CD14-positive monocyte (primary cell): ENCODE results near the gene RNF133. TPM values are rescaled to one million over a fixed set of nuclear protein-coding genes. Genes with fewer than 3 reads are reported as not detected.

Source experiments
- DNase-seq, 3 donors: peaks; one replicate each; pipeline ENCODE4 v3.0.0-alpha.2; 2011 to 2022
- H2AFZ ChIP-seq: 2 replicates; pipeline ENCODE4 v1.6.0; 2012; ENCODE audit warnings: mild to moderate bottlenecking, low read depth, low read length, inconsistent platforms; ENCODE audit not compliant: insufficient read depth, poor library complexity, severe bottlenecking
- H3K27ac ChIP-seq, 2 donors: 1 replicate in 1 of 2; 2 replicates in 1 of 2; pipeline ENCODE4 v1.5.1; 2012 to 2013; ENCODE audit warnings: low read length in 2 of 2, control low read depth in 1 of 2, inconsistent platforms in 1 of 2, low read depth in 1 of 2, mild to moderate bottlenecking in 1 of 2
- H3K27me3 ChIP-seq, 2 donors: one replicate each; pipeline versions ENCODE4 v1.6.0 to v1.6.1; 2011 to 2013; ENCODE audit warnings: low read length in 2 of 2; ENCODE audit not compliant: control insufficient read depth in 2 of 2, insufficient read depth in 2 of 2
- H3K36me3 ChIP-seq, 2 donors: replicated peaks in 1 of 2; 1 replicate in 1 of 2; 2 replicates in 1 of 2; pipeline versions ENCODE4 v1.5.1 to v1.6.1; 2012 to 2013; ENCODE audit warnings: low read length in 2 of 2, control low read depth in 1 of 2, inconsistent platforms in 1 of 2, mild to moderate bottlenecking in 1 of 2; ENCODE audit not compliant: insufficient read depth in 2 of 2, control insufficient read depth in 1 of 2
- H3K4me1 ChIP-seq, 2 donors: 1 replicate in 1 of 2; 2 replicates in 1 of 2; pipeline versions ENCODE4 v1.5.1 to v1.6.1; 2012 to 2013; ENCODE audit warnings: low read length in 2 of 2, control low read depth in 1 of 2, inconsistent platforms in 1 of 2, mild to moderate bottlenecking in 1 of 2, moderate library complexity in 1 of 2; ENCODE audit not compliant: insufficient read depth in 2 of 2, control insufficient read depth in 1 of 2
- H3K4me2 ChIP-seq: replicated peaks from 2 replicates; pipeline ENCODE3; 2012; ENCODE audit warnings: low read length, moderate library complexity, mild to moderate bottlenecking; ENCODE audit not compliant: poor library complexity, severe bottlenecking; ENCODE audit errors: extremely low read depth
- H3K4me3 ChIP-seq, 3 experiments: fragments of 200-600 bp in 1 of 3; sonication (generic) in 1 of 3; replicated peaks in 1 of 3; 1 replicate in 2 of 3; 2 replicates in 1 of 3; pipeline ENCODE4 v1.5.1; 2011 to 2013; ENCODE audit warnings: low read length in 3 of 3, mild to moderate bottlenecking in 3 of 3, control low read depth in 2 of 3, low read depth in 2 of 3, inconsistent platforms in 1 of 3, moderate library complexity in 1 of 3
- H3K79me2 ChIP-seq: 2 replicates; pipeline ENCODE4 v1.6.0; 2012; ENCODE audit warnings: mild to moderate bottlenecking, control low read depth, inconsistent platforms, low read length, moderate library complexity; ENCODE audit not compliant: insufficient read depth
- H3K9ac ChIP-seq: 2 replicates; pipeline ENCODE4 v1.6.0; 2017; ENCODE audit warnings: low read length, mild to moderate bottlenecking; ENCODE audit not compliant: insufficient read depth, poor library complexity, severe bottlenecking
- H3K9me3 ChIP-seq, 2 donors: replicated peaks in 1 of 2; 1 replicate in 1 of 2; 2 replicates in 1 of 2; pipeline versions ENCODE4 v1.5.1 to v1.6.1; 2012 to 2013; ENCODE audit warnings: low read length in 2 of 2, control low read depth in 1 of 2; ENCODE audit not compliant: control insufficient read depth in 1 of 2, insufficient read depth in 1 of 2
- H4K20me1 ChIP-seq: 2 replicates; pipeline ENCODE4 v1.6.0; 2012; ENCODE audit warnings: mild to moderate bottlenecking, low read length, control low read depth, moderate library complexity; ENCODE audit not compliant: insufficient read depth
- H3K27ac Mint-ChIP-seq, 7 donors: one replicate each; pipeline ENCODE4 v1.8.0; 2020; ENCODE audit warnings: mild to moderate bottlenecking in 7 of 7, mixed read lengths in 7 of 7, moderate library complexity in 6 of 7, inconsistent platforms in 2 of 7
- H3K27me3 Mint-ChIP-seq, 3 donors: one replicate each; pipeline ENCODE4 v1.8.0; 2021 to 2022; ENCODE audit warnings: low read depth in 3 of 3, mild to moderate bottlenecking in 3 of 3, mixed read lengths in 3 of 3, moderate library complexity in 3 of 3, inconsistent platforms in 1 of 3
- H3K36me3 Mint-ChIP-seq, 2 donors: one replicate each; pipeline ENCODE4 v1.8.0; 2020; ENCODE audit warnings: mixed read lengths in 2 of 2, inconsistent platforms in 1 of 2, mild to moderate bottlenecking in 1 of 2
- H3K4me1 Mint-ChIP-seq: one replicate; pipeline ENCODE4 v1.8.0; 2020; ENCODE audit warnings: mild to moderate bottlenecking, mixed read lengths
- H3K4me3 Mint-ChIP-seq, 2 donors: one replicate each; pipeline ENCODE4 v1.8.0; 2020; ENCODE audit warnings: mild to moderate bottlenecking in 2 of 2, mixed read lengths in 2 of 2, moderate library complexity in 1 of 2
- H3K9me3 Mint-ChIP-seq, 7 donors: one replicate each; pipeline ENCODE4 v1.8.0; 2020 to 2022; ENCODE audit warnings: mixed read lengths in 7 of 7, mild to moderate bottlenecking in 6 of 7, moderate library complexity in 6 of 7, inconsistent platforms in 2 of 7
- CTCF ChIP-seq: fragments of 200-600 bp; IDR thresholded peaks from one replicate; pipeline ENCODE4 v1.8.0; 2022; ENCODE audit warnings: antibody characterized with exemption, mild to moderate bottlenecking
- WGBS: methylation state at CpG from one replicate; pipeline ENCODE4 v1.1.5; 2013; ENCODE audit warnings: missing lambda C conversion rate; ENCODE audit not compliant: insufficient coverage; 5-methylcytosine and 5-hydroxymethylcytosine counted together
- intact Hi-C, 2 donors: fragments of 100-400 bp; cut with micrococcal nuclease; formaldehyde crosslinking; loops; one replicate each; pipeline versions ENCODE4 v1.15.0 to v1.15.1; 2023
- polyA plus RNA-seq, 3 donors: library from polyadenylated mRNA; depleted of rRNA in 1 of 3; unstranded in 2 of 3; stranded (reverse) in 1 of 3; fragments of 300-500 nt in 2 of 3; fragments of >200 nt in 1 of 3; fragmentation: Illumina TruSeq in 2 of 3; gene quantifications; 1 replicate in 2 of 3; 2 replicates in 1 of 3; pipeline ENCODE4 v1.2.3, GENCODE V29; 2012 to 2021

The RNF133 gene
- polyA plus RNA-seq, 3 donors, result not detected

- 58% methylated on average over 2 of the region's 4 CpGs for WGBS
- H3K4me3 Mint-ChIP-seq, result no peak overlapping the region
- no peaks in the 10 kb centered on the region for H3K27me3 ChIP-seq
These were observed 24.4 kb downstream of the RNF133 start for GRCh38 chr7:122674502-122674901.

GRCh38 chr7:122673951-122674350 is 25.0 kb downstream of the RNF133 start:
- WGBS, result 93% methylated on average over 21 of the region's 21 CpGs
- no peak overlapping the region for H2AFZ ChIP-seq
- no peak overlapping the region for H3K27ac Mint-ChIP-seq

More at GRCh38 chr7:122674502-122674901, 24.4 kb downstream of the RNF133 start:
- Histone ChIP-seq H3K79me2 (no peaks in the 10 kb centered on the region), H3K4me1 (no peaks in the 10 kb centered on the region), H3K36me3 (no peaks in the 10 kb centered on the region), H3K9me3 (peaks cover 0 to 14% of the 10 kb centered on the region in 2 donors), H2AFZ (no peak overlapping the region), H3K27ac (no peak overlapping the region), H3K4me2 (no peak overlapping the region), H4K20me1 (no peaks in the 10 kb centered on the region), H3K4me3 (no peak overlapping the region), H3K9ac (no peak overlapping the region)
- H3K4me1 Mint-ChIP-seq, result no peaks in the 10 kb centered on the region
- H3K9me3 Mint-ChIP-seq, result peaks cover 4 to 12% (median 8%) of the 10 kb centered on the region in 7 donors
- intact Hi-C loops, result no loop called here
- no peak for DNase-seq
- TF ChIP-seq CTCF, result no peak
- H3K27me3 Mint-ChIP-seq, result no peaks in the 10 kb centered on the region
- H3K27ac Mint-ChIP-seq, result no peak overlapping the region
- no peaks in the 10 kb centered on the region for H3K36me3 Mint-ChIP-seq

More at GRCh38 chr7:122673951-122674350, 25.0 kb downstream of the RNF133 start:
- Histone ChIP-seq H3K79me2 (no peaks in the 10 kb centered on the region), H3K9me3 (peaks cover 0 to 14% of the 10 kb centered on the region in 2 donors), H3K9ac (no peak overlapping the region), H3K36me3 (no peaks in the 10 kb centered on the region), H3K27me3 (no peaks in the 10 kb centered on the region), H3K27ac (no peak overlapping the region), H3K4me3 (no peak overlapping the region), H4K20me1 (no peaks in the 10 kb centered on the region), H3K4me1 (no peaks in the 10 kb centered on the region), H3K4me2 (no peak overlapping the region)
- no peaks in the 10 kb centered on the region for H3K4me1 Mint-ChIP-seq
- no peak for TF ChIP-seq CTCF
- intact Hi-C loops, result no loop called here
- H3K9me3 Mint-ChIP-seq, result peaks cover 4 to 10% (median 8%) of the 10 kb centered on the region in 7 donors
- H3K27me3 Mint-ChIP-seq, result no peaks in the 10 kb centered on the region
- DNase-seq, result no peak
- H3K36me3 Mint-ChIP-seq, result no peaks in the 10 kb centered on the region
- no peak overlapping the region for H3K4me3 Mint-ChIP-seq
